Osteoblast (primary cell): ENCODE data around the gene EPC2. TPM values are rescaled to one million over a fixed set of nuclear protein-coding genes. Genes with fewer than 3 reads are reported as not detected.

Experiments used
- DNase-seq: peaks from one replicate; pipeline ENCODE4 v3.0.0; 2011; ENCODE audit warnings: low spot score, mixed read lengths; ENCODE audit not compliant: insufficient read length; ENCODE audit errors: missing footprints
- H2AFZ ChIP-seq: 2 replicates; pipeline ENCODE4 v1.6.0; 2011; ENCODE audit warnings: mild to moderate bottlenecking, low read length
- H3K27ac ChIP-seq: 2 replicates; pipeline ENCODE4 v1.5.1; 2011; ENCODE audit warnings: mild to moderate bottlenecking, low read depth, low read length, moderate library complexity
- H3K27me3 ChIP-seq: 2 replicates; pipeline ENCODE4 v1.6.0; 2012; ENCODE audit warnings: mild to moderate bottlenecking, control low read depth, inconsistent platforms, low read length, moderate library complexity; ENCODE audit not compliant: insufficient read depth
- H3K36me3 ChIP-seq: 2 replicates; pipeline ENCODE4 v1.5.1; 2011; ENCODE audit warnings: mild to moderate bottlenecking, low read length, control low read depth, moderate library complexity; ENCODE audit not compliant: insufficient read depth
- H3K4me1 ChIP-seq: 2 replicates; pipeline ENCODE4 v1.5.1; 2011; ENCODE audit warnings: mild to moderate bottlenecking, low read length, control low read depth, moderate library complexity; ENCODE audit not compliant: insufficient read depth
- H3K4me2 ChIP-seq: 2 replicates; pipeline ENCODE4 v1.6.0; 2011; ENCODE audit warnings: mild to moderate bottlenecking, low read length; ENCODE audit not compliant: insufficient read depth
- H3K4me3 ChIP-seq: fragments of 200-600 bp; sonication (generic); 3 replicates; pipeline ENCODE4 v1.5.1; 2012; ENCODE audit warnings: mild to moderate bottlenecking, low read length, inconsistent platforms; ENCODE audit not compliant: insufficient read depth
- H3K79me2 ChIP-seq: 2 replicates; pipeline ENCODE4 v1.6.0; 2012; ENCODE audit warnings: mild to moderate bottlenecking, low read length, control low read depth, inconsistent platforms; ENCODE audit not compliant: insufficient read depth
- H3K9me3 ChIP-seq: 2 replicates; pipeline ENCODE4 v1.5.1; 2011; ENCODE audit warnings: low read depth, low read length, control low read depth
- H4K20me1 ChIP-seq: 2 replicates; pipeline ENCODE4 v1.6.0; 2012; ENCODE audit warnings: mild to moderate bottlenecking, low read length, control low read depth; ENCODE audit not compliant: insufficient read depth
- total RNA-seq: library from RNA; depleted of rRNA; stranded (reverse); fragments of >200 nt; gene quantifications from 2 replicates; pipeline ENCODE4 v1.2.3, GENCODE V29; 2012
- TF ChIP-seq, protein P1 (sequence below): IDR thresholded peaks from 2 replicates; pipeline ENCODE4 v1.5.1; 2011; ENCODE audit warnings: mild to moderate bottlenecking, low read depth, low read length, moderate library complexity; ENCODE audit errors: extremely low read depth

EPC2 gene
- total RNA-seq, 1 donor: 29.3 TPM

- H2AFZ ChIP-seq: no peak overlapping the region
- no peaks in the 10 kb centered on the region for H3K4me1 ChIP-seq
- no peaks in the 10 kb centered on the region for H3K27me3 ChIP-seq
- H3K9me3 ChIP-seq: peaks cover 3% of the 10 kb centered on the region
- no peak overlapping the region for H3K27ac ChIP-seq
- no peak for DNase-seq
- TF ChIP-seq, protein P1, sequence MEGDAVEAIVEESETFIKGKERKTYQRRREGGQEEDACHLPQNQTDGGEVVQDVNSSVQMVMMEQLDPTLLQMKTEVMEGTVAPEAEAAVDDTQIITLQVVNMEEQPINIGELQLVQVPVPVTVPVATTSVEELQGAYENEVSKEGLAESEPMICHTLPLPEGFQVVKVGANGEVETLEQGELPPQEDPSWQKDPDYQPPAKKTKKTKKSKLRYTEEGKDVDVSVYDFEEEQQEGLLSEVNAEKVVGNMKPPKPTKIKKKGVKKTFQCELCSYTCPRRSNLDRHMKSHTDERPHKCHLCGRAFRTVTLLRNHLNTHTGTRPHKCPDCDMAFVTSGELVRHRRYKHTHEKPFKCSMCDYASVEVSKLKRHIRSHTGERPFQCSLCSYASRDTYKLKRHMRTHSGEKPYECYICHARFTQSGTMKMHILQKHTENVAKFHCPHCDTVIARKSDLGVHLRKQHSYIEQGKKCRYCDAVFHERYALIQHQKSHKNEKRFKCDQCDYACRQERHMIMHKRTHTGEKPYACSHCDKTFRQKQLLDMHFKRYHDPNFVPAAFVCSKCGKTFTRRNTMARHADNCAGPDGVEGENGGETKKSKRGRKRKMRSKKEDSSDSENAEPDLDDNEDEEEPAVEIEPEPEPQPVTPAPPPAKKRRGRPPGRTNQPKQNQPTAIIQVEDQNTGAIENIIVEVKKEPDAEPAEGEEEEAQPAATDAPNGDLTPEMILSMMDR: no peak
- peaks cover 45% of the 10 kb centered on the region for H3K79me2 ChIP-seq
- H3K4me2 ChIP-seq: no peak overlapping the region
- no peak overlapping the region for H3K4me3 ChIP-seq
- peaks cover 6% of the 10 kb centered on the region for H3K36me3 ChIP-seq
- H4K20me1 ChIP-seq: peaks cover 34% of the 10 kb centered on the region
Measured at GRCh38 chr2:148701039-148701438, 56.5 kb downstream of the EPC2 start.

DNA sequence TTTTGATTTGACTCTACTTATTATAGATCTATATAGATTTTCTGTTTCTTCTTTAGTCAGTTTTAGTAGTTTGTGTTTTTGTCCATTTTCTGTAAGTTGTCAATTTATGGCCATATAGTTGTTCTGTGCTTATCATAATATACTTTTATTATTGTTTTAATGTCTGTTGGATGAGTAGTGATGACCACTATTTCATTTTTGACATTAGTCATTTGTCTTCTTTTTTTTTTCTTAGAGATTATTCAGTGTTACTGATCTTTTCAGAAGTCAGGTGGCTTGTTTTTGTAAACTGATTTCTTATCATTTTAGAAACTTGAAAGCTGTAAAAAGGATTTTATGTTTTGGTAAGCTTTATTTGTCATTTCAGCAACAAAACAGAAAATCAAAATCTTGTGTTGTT, 57.3 kb downstream of the EPC2 start:
- Histone ChIP-seq H2AFZ (no peak overlapping the region), H3K79me2 (peaks cover 45% of the 10 kb centered on the region), H3K4me3 (no peak overlapping the region), H3K36me3 (peaks cover 6% of the 10 kb centered on the region), H3K4me2 (no peak overlapping the region), H3K27me3 (no peaks in the 10 kb centered on the region), H3K9me3 (peaks cover 3% of the 10 kb centered on the region), H3K4me1 (no peaks in the 10 kb centered on the region), H3K27ac (no peak overlapping the region), H4K20me1 (peaks cover 32% of the 10 kb centered on the region)
- TF ChIP-seq, protein P1: no peak
- no peak for DNase-seq

GRCh38 chr2:148702475-148702874, 57.9 kb downstream of the EPC2 start:
- no peak overlapping the region for H3K4me3 ChIP-seq
- H3K4me2 ChIP-seq: no peak overlapping the region
- peaks cover 6% of the 10 kb centered on the region for H3K36me3 ChIP-seq
- no peak for DNase-seq
- peaks cover 32% of the 10 kb centered on the region for H4K20me1 ChIP-seq
- no peak overlapping the region for H3K27ac ChIP-seq
- H3K9me3 ChIP-seq: peaks cover 3% of the 10 kb centered on the region
- H2AFZ ChIP-seq: no peak overlapping the region
- no peaks in the 10 kb centered on the region for H3K27me3 ChIP-seq
- no peaks in the 10 kb centered on the region for H3K4me1 ChIP-seq
- TF ChIP-seq, protein P1: no peak
- peaks cover 45% of the 10 kb centered on the region for H3K79me2 ChIP-seq

DNA sequence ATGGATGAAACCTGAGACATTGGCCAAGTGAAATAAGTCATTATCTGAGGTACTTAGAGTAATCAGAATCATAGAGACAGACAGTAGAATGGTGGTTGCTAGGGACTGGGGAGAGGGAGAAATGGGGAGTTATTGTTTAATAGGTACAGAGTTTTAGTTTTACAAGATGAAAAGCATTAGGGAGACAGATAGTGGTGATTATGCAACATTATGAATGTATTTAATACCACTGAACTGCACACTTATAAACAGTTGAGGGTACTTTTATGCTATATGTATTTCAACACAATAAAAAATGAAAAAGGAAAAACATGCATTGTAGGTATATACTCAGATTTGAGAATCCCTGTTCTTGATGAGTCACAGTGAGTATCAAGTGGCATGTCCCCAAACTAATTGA, 59.7 kb downstream of the EPC2 start:
- H3K4me3 ChIP-seq: no peak overlapping the region
- no peak overlapping the region for H3K4me2 ChIP-seq
- no peak overlapping the region for H2AFZ ChIP-seq
- H3K27ac ChIP-seq: no peak overlapping the region
- peaks cover 38% of the 10 kb centered on the region for H3K79me2 ChIP-seq
- DNase-seq: no peak
- no peaks in the 10 kb centered on the region for H3K27me3 ChIP-seq
- peaks cover 3% of the 10 kb centered on the region for H3K9me3 ChIP-seq
- TF ChIP-seq, protein P1: no peak
- H4K20me1 ChIP-seq: peaks cover 32% of the 10 kb centered on the region
- peaks cover 5% of the 10 kb centered on the region for H3K36me3 ChIP-seq
- H3K4me1 ChIP-seq: no peaks in the 10 kb centered on the region
